Osteoblast (primary cell): Measurements from ENCODE around the gene XCL2. TPM values are rescaled to one million over a fixed set of nuclear protein-coding genes. Genes with fewer than 3 reads are reported as not detected.

Experiments used
- DNase-seq: peaks from one replicate; pipeline ENCODE4 v3.0.0; 2011; ENCODE audit warnings: low spot score, mixed read lengths; ENCODE audit not compliant: insufficient read length; ENCODE audit errors: missing footprints
- H2AFZ ChIP-seq: 2 replicates; pipeline ENCODE4 v1.6.0; 2011; ENCODE audit warnings: mild to moderate bottlenecking, low read length
- H3K27ac ChIP-seq: 2 replicates; pipeline ENCODE4 v1.5.1; 2011; ENCODE audit warnings: mild to moderate bottlenecking, low read depth, low read length, moderate library complexity
- H3K27me3 ChIP-seq: 2 replicates; pipeline ENCODE4 v1.6.0; 2012; ENCODE audit warnings: mild to moderate bottlenecking, control low read depth, inconsistent platforms, low read length, moderate library complexity; ENCODE audit not compliant: insufficient read depth
- H3K36me3 ChIP-seq: 2 replicates; pipeline ENCODE4 v1.5.1; 2011; ENCODE audit warnings: mild to moderate bottlenecking, low read length, control low read depth, moderate library complexity; ENCODE audit not compliant: insufficient read depth
- H3K4me1 ChIP-seq: 2 replicates; pipeline ENCODE4 v1.5.1; 2011; ENCODE audit warnings: mild to moderate bottlenecking, low read length, control low read depth, moderate library complexity; ENCODE audit not compliant: insufficient read depth
- H3K4me2 ChIP-seq: 2 replicates; pipeline ENCODE4 v1.6.0; 2011; ENCODE audit warnings: mild to moderate bottlenecking, low read length; ENCODE audit not compliant: insufficient read depth
- H3K4me3 ChIP-seq: fragments of 200-600 bp; sonication (generic); 3 replicates; pipeline ENCODE4 v1.5.1; 2012; ENCODE audit warnings: mild to moderate bottlenecking, low read length, inconsistent platforms; ENCODE audit not compliant: insufficient read depth
- H3K79me2 ChIP-seq: 2 replicates; pipeline ENCODE4 v1.6.0; 2012; ENCODE audit warnings: mild to moderate bottlenecking, low read length, control low read depth, inconsistent platforms; ENCODE audit not compliant: insufficient read depth
- H3K9me3 ChIP-seq: 2 replicates; pipeline ENCODE4 v1.5.1; 2011; ENCODE audit warnings: low read depth, low read length, control low read depth
- H4K20me1 ChIP-seq: 2 replicates; pipeline ENCODE4 v1.6.0; 2012; ENCODE audit warnings: mild to moderate bottlenecking, low read length, control low read depth; ENCODE audit not compliant: insufficient read depth
- total RNA-seq: library from RNA; depleted of rRNA; stranded (reverse); fragments of >200 nt; gene quantifications from 2 replicates; pipeline ENCODE4 v1.2.3, GENCODE V29; 2012
- TF ChIP-seq, protein P1 (sequence below): IDR thresholded peaks from 2 replicates; pipeline ENCODE4 v1.5.1; 2011; ENCODE audit warnings: mild to moderate bottlenecking, low read depth, low read length, moderate library complexity; ENCODE audit errors: extremely low read depth

XCL2 gene
- total RNA-seq, 1 donor: not detected

- TF ChIP-seq, protein P1, sequence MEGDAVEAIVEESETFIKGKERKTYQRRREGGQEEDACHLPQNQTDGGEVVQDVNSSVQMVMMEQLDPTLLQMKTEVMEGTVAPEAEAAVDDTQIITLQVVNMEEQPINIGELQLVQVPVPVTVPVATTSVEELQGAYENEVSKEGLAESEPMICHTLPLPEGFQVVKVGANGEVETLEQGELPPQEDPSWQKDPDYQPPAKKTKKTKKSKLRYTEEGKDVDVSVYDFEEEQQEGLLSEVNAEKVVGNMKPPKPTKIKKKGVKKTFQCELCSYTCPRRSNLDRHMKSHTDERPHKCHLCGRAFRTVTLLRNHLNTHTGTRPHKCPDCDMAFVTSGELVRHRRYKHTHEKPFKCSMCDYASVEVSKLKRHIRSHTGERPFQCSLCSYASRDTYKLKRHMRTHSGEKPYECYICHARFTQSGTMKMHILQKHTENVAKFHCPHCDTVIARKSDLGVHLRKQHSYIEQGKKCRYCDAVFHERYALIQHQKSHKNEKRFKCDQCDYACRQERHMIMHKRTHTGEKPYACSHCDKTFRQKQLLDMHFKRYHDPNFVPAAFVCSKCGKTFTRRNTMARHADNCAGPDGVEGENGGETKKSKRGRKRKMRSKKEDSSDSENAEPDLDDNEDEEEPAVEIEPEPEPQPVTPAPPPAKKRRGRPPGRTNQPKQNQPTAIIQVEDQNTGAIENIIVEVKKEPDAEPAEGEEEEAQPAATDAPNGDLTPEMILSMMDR: no peak
- H2AFZ ChIP-seq: peak overlapping the region; percentile 65
Observed at GRCh38 chr1:168506204-168506819, 37.5 kb downstream of the XCL2 start.

GRCh38 chr1:168505006-168505405 is 38.8 kb downstream of the XCL2 start:
- DNase-seq: no peak
- TF ChIP-seq, protein P1: no peak
- H3K27ac ChIP-seq: peak overlapping the region; percentile 85
- no peak overlapping the region for H3K4me2 ChIP-seq
- H4K20me1 ChIP-seq: no peaks in the 10 kb centered on the region
- H3K9me3 ChIP-seq: no peaks in the 10 kb centered on the region
- no peak overlapping the region for H3K4me3 ChIP-seq
- no peaks in the 10 kb centered on the region for H3K79me2 ChIP-seq
- H3K27me3 ChIP-seq: no peaks in the 10 kb centered on the region
- H3K4me1 ChIP-seq: peaks cover 28% of the 10 kb centered on the region
- no peaks in the 10 kb centered on the region for H3K36me3 ChIP-seq
- no peak overlapping the region for H2AFZ ChIP-seq

More at GRCh38 chr1:168506204-168506819, 37.5 kb downstream of the XCL2 start:
- no peaks in the 10 kb centered on the region for H3K9me3 ChIP-seq
- DNase-seq: peak; percentile 77
- H3K4me2 ChIP-seq: peak overlapping the region; percentile 74
- H3K4me3 ChIP-seq: peak overlapping the region; percentile 42
- no peaks in the 10 kb centered on the region for H3K79me2 ChIP-seq
- peak overlapping the region; percentile 85 for H3K27ac ChIP-seq
- no peaks in the 10 kb centered on the region for H3K36me3 ChIP-seq
- H4K20me1 ChIP-seq: no peaks in the 10 kb centered on the region
- H3K27me3 ChIP-seq: no peaks in the 10 kb centered on the region
- H3K4me1 ChIP-seq: peaks cover 28% of the 10 kb centered on the region

DNA sequence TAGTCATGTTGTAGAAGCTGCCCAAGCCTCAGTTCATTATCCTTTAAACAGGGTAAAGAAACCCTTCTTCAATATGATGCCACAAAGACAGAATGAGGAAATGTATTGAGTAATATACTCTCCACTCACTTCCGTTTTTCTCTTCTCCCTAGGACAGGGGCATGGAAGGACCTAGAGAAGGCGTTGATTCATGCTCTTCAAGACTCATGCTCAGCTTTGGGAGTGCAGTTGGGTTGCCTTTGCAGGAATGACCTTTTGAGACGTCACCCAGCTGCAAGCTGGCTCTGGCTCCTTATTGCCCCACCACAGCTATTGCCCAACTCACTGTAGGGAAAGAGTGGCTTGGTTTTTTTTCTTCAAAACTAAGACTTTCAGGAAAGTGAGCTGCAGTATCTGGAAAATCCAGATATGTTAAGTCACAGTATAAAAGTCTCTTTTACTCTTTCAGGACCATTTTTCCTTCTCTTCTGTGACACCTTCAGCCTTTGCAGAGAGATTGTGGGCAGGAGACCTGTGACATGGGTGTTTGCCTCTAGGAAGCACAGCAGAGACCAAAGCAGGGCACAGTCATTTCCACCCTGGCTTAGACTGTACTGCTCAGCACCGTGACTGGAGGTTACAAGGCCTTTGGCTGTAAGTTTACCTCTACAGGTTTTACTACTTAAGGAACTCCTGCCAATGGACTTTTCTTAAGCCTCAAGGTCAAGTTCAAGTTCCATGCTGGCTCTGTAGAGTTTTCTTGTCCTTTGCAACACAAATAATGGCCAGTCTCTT is 39.5 kb downstream of the XCL2 start:
- H4K20me1 ChIP-seq: no peaks in the 10 kb centered on the region
- TF ChIP-seq, protein P1: no peak
- peaks cover 28% of the 10 kb centered on the region for H3K4me1 ChIP-seq
- no peak overlapping the region for H3K4me3 ChIP-seq
- no peaks in the 10 kb centered on the region for H3K27me3 ChIP-seq
- H2AFZ ChIP-seq: peak overlapping the region; percentile 17
- H3K79me2 ChIP-seq: no peaks in the 10 kb centered on the region
- no peaks in the 10 kb centered on the region for H3K9me3 ChIP-seq
- no peak for DNase-seq
- no peak overlapping the region for H3K4me2 ChIP-seq
- no peaks in the 10 kb centered on the region for H3K36me3 ChIP-seq
- H3K27ac ChIP-seq: peak overlapping the region; percentile 45

- Histone ChIP-seq H3K4me3 (no peak overlapping the region), H3K4me1 (peaks cover 13% of the 10 kb centered on the region), H3K27ac (no peak overlapping the region), H3K9me3 (no peaks in the 10 kb centered on the region), H3K36me3 (no peaks in the 10 kb centered on the region), H3K4me2 (no peak overlapping the region), H2AFZ (no peak overlapping the region), H3K79me2 (no peaks in the 10 kb centered on the region), H3K27me3 (no peaks in the 10 kb centered on the region), H4K20me1 (no peaks in the 10 kb centered on the region)
- DNase-seq: no peak
- TF ChIP-seq, protein P1: no peak
Observed at GRCh38 chr1:168499688-168500049, 44.1 kb downstream of the XCL2 start.
